ENCODE data around the gene NAA25. TPM values are rescaled to one million over a fixed set of nuclear protein-coding genes. Genes with fewer than 3 reads are reported as not detected.

The NAA25 gene
- total RNA-seq, 2 donors from 2014 or later, result 14.3 to 19.7 TPM

- Histone ChIP-seq H3K9ac (ENCODE audit: low read depth in 2 of 2, low read length in 2 of 2) (no peak overlapping the region), H3K36me3 (no peaks in the 10 kb centered on the region), H3K27ac (no peak overlapping the region), H3K9me3 (no peaks in the 10 kb centered on the region), H3K4me1 (no peaks in the 10 kb centered on the region), H3K27me3 (no peaks in the 10 kb centered on the region), H3K4me3 (no peak overlapping the region)
- no peak for DNase-seq
- TF ChIP-seq CTCF (IDR thresholded peaks at IDR 0.05), result no peak
- intact Hi-C loops (cut with DNase I), result no loop called here
Measured at GRCh38 chr12:112096667-112097066, 11.9 kb downstream of the NAA25 start.

GRCh38 chr12:112096070-112096469 is 12.5 kb downstream of the NAA25 start:
- DNase-seq, result no peak
- Histone ChIP-seq H3K4me1 (no peaks in the 10 kb centered on the region), H3K9ac (ENCODE audit: low read depth in 2 of 2, low read length in 2 of 2) (no peak overlapping the region), H3K9me3 (no peaks in the 10 kb centered on the region), H3K27me3 (no peaks in the 10 kb centered on the region), H3K4me3 (no peak overlapping the region), H3K36me3 (no peaks in the 10 kb centered on the region), H3K27ac (no peak overlapping the region)
- intact Hi-C loops (cut with DNase I), result no loop called here
- TF ChIP-seq CTCF (IDR thresholded peaks at IDR 0.05), result no peak

- no peak overlapping the region for H3K27ac ChIP-seq
- no peaks in the 10 kb centered on the region for H3K4me1 ChIP-seq
- H3K36me3 ChIP-seq, result peaks cover 10% of the 10 kb centered on the region
- H3K27me3 ChIP-seq, result no peaks in the 10 kb centered on the region
- no peaks in the 10 kb centered on the region for H3K9me3 ChIP-seq
- no peak for DNase-seq
- TF ChIP-seq CTCF (IDR thresholded peaks at IDR 0.05), result no peak
- intact Hi-C loops (cut with DNase I), result no loop called here
- no peak overlapping the region for H3K4me3 ChIP-seq
- no peak overlapping the region for H3K9ac ChIP-seq (ENCODE audit: low read depth in 2 of 2, low read length in 2 of 2)
Measured at GRCh38 chr12:112091563-112091962, 17.0 kb downstream of the NAA25 start.

- no peak for DNase-seq
- Histone ChIP-seq H3K4me1 (no peaks in the 10 kb centered on the region), H3K27me3 (no peaks in the 10 kb centered on the region), H3K27ac (no peak overlapping the region), H3K9me3 (no peaks in the 10 kb centered on the region), H3K4me3 (no peak overlapping the region), H3K9ac (ENCODE audit: low read depth in 2 of 2, low read length in 2 of 2) (no peak overlapping the region), H3K36me3 (peaks cover 10% of the 10 kb centered on the region)
- TF ChIP-seq CTCF (IDR thresholded peaks at IDR 0.05), result no peak
- intact Hi-C loops (cut with DNase I), result no loop called here
Measured at GRCh38 chr12:112087851-112088250, 20.7 kb downstream of the NAA25 start.

GRCh38 chr12:112087055-112087850 is 21.3 kb downstream of the NAA25 start:
- no peak for TF ChIP-seq CTCF (IDR thresholded peaks at IDR 0.05)
- no peaks in the 10 kb centered on the region for H3K4me1 ChIP-seq
- no peaks in the 10 kb centered on the region for H3K27me3 ChIP-seq
- no peak overlapping the region for H3K4me3 ChIP-seq
- no peak overlapping the region for H3K27ac ChIP-seq
- H3K9me3 ChIP-seq, result no peaks in the 10 kb centered on the region
- H3K36me3 ChIP-seq, result peaks cover 10% of the 10 kb centered on the region
- DNase-seq, result no peak
- no peak overlapping the region for H3K9ac ChIP-seq (ENCODE audit: low read depth in 2 of 2, low read length in 2 of 2)
- intact Hi-C loops (cut with DNase I), result no loop called here
